Activated CD4-positive, alpha-beta T cell treated with anti-CD3 and anti-CD28 coated beads, Interleukin-2, amount 10 ng/mL, durations not matched to agents 7 days and 5 days (primary cell): Measurements from ENCODE around the gene PCSK1. TPM values are rescaled to one million over a fixed set of nuclear protein-coding genes. Genes with fewer than 3 reads are reported as not detected.

Experiments
- CTCF ChIA-PET: fragments of 350-600 bp; sonication (Branson Sonifier 250); formaldehyde crosslinking; loops from one replicate; lab custom pipeline; 2021; ENCODE audit warnings: antibody characterized with exemption; lab: Charles Lee
- POLR2A ChIA-PET: fragments of 350-600 bp; sonication (Branson Sonifier 250); formaldehyde crosslinking; loops from one replicate; lab custom pipeline; 2021; ENCODE audit warnings: antibody characterized with exemption; lab: Charles Lee
- DNase-seq: peaks from one replicate; pipeline ENCODE4 v3.0.0-alpha.2; 2020
- H3K27ac Mint-ChIP-seq: one replicate; pipeline ENCODE4 v1.8.0; 2021; ENCODE audit warnings: mild to moderate bottlenecking, moderate library complexity, mixed read lengths
- H3K27me3 Mint-ChIP-seq: one replicate; pipeline ENCODE4 v1.8.0; 2021; ENCODE audit warnings: mixed read lengths
- H3K36me3 Mint-ChIP-seq: one replicate; pipeline ENCODE4 v1.8.0; 2021; ENCODE audit warnings: low read depth, mixed read lengths
- H3K4me1 Mint-ChIP-seq: one replicate; pipeline ENCODE4 v1.8.0; 2021; ENCODE audit warnings: mixed read lengths
- H3K4me3 Mint-ChIP-seq: one replicate; pipeline ENCODE4 v1.8.0; 2021; ENCODE audit warnings: mild to moderate bottlenecking, moderate library complexity, mixed read lengths
- H3K9me3 Mint-ChIP-seq: one replicate; pipeline ENCODE4 v1.8.0; 2021; ENCODE audit warnings: mixed read lengths
- total RNA-seq, 2 experiments: library from RNA; stranded (reverse); gene quantifications; one replicate each; pipeline ENCODE4 v1.2.3, GENCODE V29; 2021

The PCSK1 gene
- total RNA-seq, 2 experiments from 2014 or later = not detected

GRCh38 chr5:96347502-96348292 is 85.4 kb downstream of the PCSK1 start:
- Mint-ChIP-seq H3K4me1 (peaks cover 19% of the 10 kb centered on the region), H3K9me3 (peaks cover 3% of the 10 kb centered on the region), H3K27me3 (peaks cover 23% of the 10 kb centered on the region), H3K36me3 (no peaks in the 10 kb centered on the region), H3K27ac (no peak overlapping the region), H3K4me3 (no peak overlapping the region)
- no peak for DNase-seq
- ChIA-PET CTCF (no interaction called here), POLR2A (no interaction called here)

- no peaks in the 10 kb centered on the region for H3K9me3 Mint-ChIP-seq
- H3K4me3 Mint-ChIP-seq = peak overlapping the region; percentile 6
- H3K27ac Mint-ChIP-seq = peak overlapping the region; percentile 2
- POLR2A ChIA-PET = no interaction called here
- H3K27me3 Mint-ChIP-seq = peaks cover 17% of the 10 kb centered on the region
- H3K36me3 Mint-ChIP-seq = no peaks in the 10 kb centered on the region
- CTCF ChIA-PET = interaction anchor here (0.6 to 2.8 kb wide), 15 partner anchors 8 to 817 kb away, joined by 3 to 17 read pairs (median 3); no protein-coding TSS in a partner anchor
- peak; percentile 61 for DNase-seq
- H3K4me1 Mint-ChIP-seq = peaks cover 24% of the 10 kb centered on the region
Measured at GRCh38 chr5:96344678-96345577, 88.1 kb downstream of the PCSK1 start.

- CTCF ChIA-PET = interaction anchor here (0.6 to 2.0 kb wide), 3 partner anchors 11 to 582 kb away, joined by 3 to 7 read pairs (median 3); no protein-coding TSS in a partner anchor
- POLR2A ChIA-PET = no interaction called here
- Mint-ChIP-seq H3K9me3 (no peaks in the 10 kb centered on the region), H3K27me3 (peaks cover 18% of the 10 kb centered on the region), H3K4me1 (peaks cover 27% of the 10 kb centered on the region), H3K27ac (no peak overlapping the region), H3K36me3 (no peaks in the 10 kb centered on the region), H3K4me3 (no peak overlapping the region)
- no peak for DNase-seq
Measured at GRCh38 chr5:96343094-96343493, 90.0 kb downstream of the PCSK1 start.

GRCh38 chr5:96342581-96342980 is 90.5 kb downstream of the PCSK1 start:
- Mint-ChIP-seq H3K4me3 (no peak overlapping the region), H3K27ac (no peak overlapping the region), H3K4me1 (peaks cover 27% of the 10 kb centered on the region), H3K27me3 (peaks cover 18% of the 10 kb centered on the region), H3K9me3 (no peaks in the 10 kb centered on the region), H3K36me3 (no peaks in the 10 kb centered on the region)
- ChIA-PET POLR2A (no interaction called here), CTCF (interaction anchor here (2.0 kb wide), 1 partner anchor 485 kb away, joined by 7 read pairs; no protein-coding TSS in a partner anchor)
- no peak for DNase-seq

Other genes with a start within 250 kb of the PCSK1 start
- 100 to 1,000 TPM; 178 to 218 TPM for gene CAST, start 229.1 kb upstream of the PCSK1 start, total RNA-seq